ENCODE data around the gene SPATA33.

GRCh38 chr16:89688395-89688794 lies 30.8 kb downstream of the SPATA33 start:
- no peak for TF ChIP-seq CTCF (IDR thresholded peaks at IDR 0.05 in 4 of 5, conservative IDR thresholded peaks at IDR 0.05 in 1 of 5)
- TF ChIP-seq POLR2A (IDR thresholded peaks at IDR 0.05) = no peak
